Measurements from ENCODE around the gene RD3L. TPM values are rescaled to one million over a fixed set of nuclear protein-coding genes. Genes with fewer than 3 reads are reported as not detected.
A peak's percentile ranks its signal among the peaks of the same experiment; 100 is the strongest.

The RD3L gene
- total and polyA plus RNA-seq, 2 donors from 2014 or later, result not detected

GRCh38 chr14:103928011-103928890 lies 14.1 kb downstream of the RD3L start, which contains the start of gene TDRD9:
Gene TDRD9 (plus strand): TSS chr14:103928456. CDS start chr14:103928510, 54 bp downstream.
- Histone ChIP-seq H3K27ac (ENCODE audit: low read depth in 2 of 2, low read length in 2 of 2) (no peak within 1 kb of the TSS), H3K4me3 (ENCODE audit: low read length in 3 of 3) (peak within 1 kb of the TSS in 1 of 3 donors; percentile 30), H3K36me3 (ENCODE audit: control insufficient read depth in 2 of 3, insufficient read depth in 3 of 3, low read length in 3 of 3) (no peaks in the 10 kb centered on the region), H3K9me3 (ENCODE audit: control insufficient read depth in 2 of 3, insufficient read depth in 1 of 3, low read length in 3 of 3) (no peaks in the 10 kb centered on the region), H3K9ac (ENCODE audit: low read length in 3 of 3) (no peak within 1 kb of the TSS), H3K27me3 (ENCODE audit: control insufficient read depth, insufficient read depth, low read length) (no peaks in the 10 kb centered on the region), H3K4me1 (ENCODE audit: control insufficient read depth in 2 of 3, insufficient read depth in 2 of 3, low read depth in 1 of 3, low read length in 3 of 3) (no peaks in the 10 kb centered on the region)
- FAIRE-seq (no peak), DNase-seq (no peak)
- intact Hi-C loops (cut with DNase I), result no loop called here
- TF ChIP-seq CTCF (IDR thresholded peaks at IDR 0.05; ENCODE audit: borderline replicate concordance, extremely low read depth, insufficient read depth), result no peak

GRCh38 chr14:103927566-103927965 lies 14.8 kb downstream of the RD3L start:
- DNase-seq (no peak), FAIRE-seq (no peak)
- TF ChIP-seq CTCF (IDR thresholded peaks at IDR 0.05; ENCODE audit: borderline replicate concordance, extremely low read depth, insufficient read depth), result no peak

GRCh38 chr14:103925316-103925715 lies 17.0 kb downstream of the RD3L start:
- FAIRE-seq, result no peak

More at GRCh38 chr14:103927566-103927965, 14.8 kb downstream of the RD3L start:
- Histone ChIP-seq H3K4me3 (ENCODE audit: low read length in 3 of 3) (no peak overlapping the region), H3K4me1 (ENCODE audit: control insufficient read depth in 2 of 3, insufficient read depth in 2 of 3, low read depth in 1 of 3, low read length in 3 of 3) (no peaks in the 10 kb centered on the region), H3K27me3 (ENCODE audit: control insufficient read depth, insufficient read depth, low read length) (no peaks in the 10 kb centered on the region), H3K36me3 (ENCODE audit: control insufficient read depth in 2 of 3, insufficient read depth in 3 of 3, low read length in 3 of 3) (no peaks in the 10 kb centered on the region), H3K9me3 (ENCODE audit: control insufficient read depth in 2 of 3, insufficient read depth in 1 of 3, low read length in 3 of 3) (no peaks in the 10 kb centered on the region), H3K27ac (ENCODE audit: low read depth in 2 of 2, low read length in 2 of 2) (no peak overlapping the region), H3K9ac (ENCODE audit: low read length in 3 of 3) (no peak overlapping the region)
- intact Hi-C loops (cut with DNase I), result no loop called here

More at GRCh38 chr14:103925316-103925715, 17.0 kb downstream of the RD3L start:
- H3K36me3 ChIP-seq (ENCODE audit: control insufficient read depth in 2 of 3, insufficient read depth in 3 of 3, low read length in 3 of 3), result no peaks in the 10 kb centered on the region
- no peaks in the 10 kb centered on the region for H3K27me3 ChIP-seq (ENCODE audit: control insufficient read depth, insufficient read depth, low read length)
- H3K9ac ChIP-seq (ENCODE audit: low read length in 3 of 3), result no peak overlapping the region
- H3K4me1 ChIP-seq (ENCODE audit: control insufficient read depth in 2 of 3, insufficient read depth in 2 of 3, low read depth in 1 of 3, low read length in 3 of 3), result peaks cover 0 to 3% (median 0%) of the 10 kb centered on the region in 3 donors
- no peak overlapping the region for H3K4me3 ChIP-seq (ENCODE audit: low read length in 3 of 3)
- no peak for TF ChIP-seq CTCF (IDR thresholded peaks at IDR 0.05; ENCODE audit: borderline replicate concordance, extremely low read depth, insufficient read depth)
- H3K9me3 ChIP-seq (ENCODE audit: control insufficient read depth in 2 of 3, insufficient read depth in 1 of 3, low read length in 3 of 3), result no peaks in the 10 kb centered on the region
- no peak overlapping the region for H3K27ac ChIP-seq (ENCODE audit: low read depth in 2 of 2, low read length in 2 of 2)
- no peak for DNase-seq
- intact Hi-C loops (cut with DNase I), result no loop called here

Data from kidney (tissue), 14 donors.